Upper lobe of left lung (tissue), 6 donors: ENCODE data around the gene PRRG2. TPM values are rescaled to one million over a fixed set of nuclear protein-coding genes. Genes with fewer than 3 reads are reported as not detected.

ENCODE experiments used
- ATAC-seq, 2 donors: fragments of 200-7000 bp; cut with Tn5 transposase; one replicate each; pipeline ENCODE4 v1.9.1; 2022; ENCODE audit warnings: mild to moderate bottlenecking in 2 of 2, moderate library complexity in 2 of 2; ENCODE audit not compliant: low FRiP score in 2 of 2
- DNase-seq, 2 donors: peaks; one replicate each; pipeline ENCODE4 v3.0.0-alpha.2; 2019 to 2020
- H3K27ac ChIP-seq, 4 donors: fragments of 200-600 bp; sonication (generic); one replicate each; pipeline ENCODE4 v1.5.1; 2016 to 2019
- H3K27me3 ChIP-seq, 4 donors: fragments of 200-600 bp; sonication (generic); one replicate each; pipeline ENCODE4 v1.5.1; 2017 to 2019
- H3K36me3 ChIP-seq, 4 donors: fragments of 200-600 bp; sonication (generic); one replicate each; pipeline ENCODE4 v1.5.1; 2016 to 2019
- H3K4me1 ChIP-seq, 4 donors: fragments of 200-600 bp; sonication (generic); one replicate each; pipeline ENCODE4 v1.5.1; 2018 to 2019
- H3K4me3 ChIP-seq, 4 donors: fragments of 200-600 bp; sonication (generic); one replicate each; pipeline ENCODE4 v1.5.1; 2017 to 2019; ENCODE audit warnings: mild to moderate bottlenecking in 2 of 4, moderate library complexity in 1 of 4
- H3K9me3 ChIP-seq, 4 donors: fragments of 200-600 bp; sonication (generic); one replicate each; pipeline ENCODE4 v1.5.1; 2018 to 2019
- CTCF ChIP-seq, 6 experiments: fragments of 450-650 bp in 4 of 6; fragments of 200-600 bp in 2 of 6; sonication (generic) in 2 of 6; IDR thresholded peaks; one replicate each; pipeline ENCODE4 v1.5.1; 2016 to 2019; ENCODE audit warnings: antibody characterized with exemption in 6 of 6
- EP300 ChIP-seq, 4 donors: sonication (generic); formaldehyde crosslinking; IDR thresholded peaks; one replicate each; pipeline ENCODE4 v1.5.1; 2017; ENCODE audit warnings: antibody characterized with exemption in 4 of 4, control low read depth in 2 of 4
- POLR2A ChIP-seq, 4 donors: fragments of 450-650 bp; IDR thresholded peaks; one replicate each; pipeline ENCODE4 v1.5.1; 2016 to 2017; ENCODE audit warnings: antibody characterized with exemption in 4 of 4, mild to moderate bottlenecking in 2 of 4
- POLR2AphosphoS5 ChIP-seq, 2 donors: sonication (generic); formaldehyde crosslinking; IDR thresholded peaks; one replicate each; pipeline ENCODE4 v1.5.1; 2017; ENCODE audit warnings: antibody characterized with exemption in 2 of 2
- WGBS, 2 donors: methylation state at CpG; one replicate each; pipeline ENCODE4 v1.1.5; 2017 to 2018; 5-methylcytosine and 5-hydroxymethylcytosine counted together
- total RNA-seq, 6 donors: library from RNA; depleted of rRNA in 4 of 6; stranded (reverse); fragments of >200 nt in 4 of 6; gene quantifications; one replicate each; pipeline versions ENCODE4 v1.1.0 to v1.2.1, GENCODE V29; 2016 to 2021
- donor health status: DM: no; HTN: no; CAD: no; lungs with moderate emphysema.
- donor health status: DM: no; HTN: yes; CAD: no; lungs with severe emphysema.

PRRG2 gene
- total RNA-seq, 6 donors from 2014 or later, result 3.8 to 10.0 (median 7.1) TPM

GRCh38 chr19:49574206-49574755 lies 6.8 kb upstream of the PRRG2 start:
- no peak for ATAC-seq

GRCh38 chr19:49579193-49579592 lies 1.9 kb upstream of the PRRG2 start:
- Histone ChIP-seq H3K9me3 (no peaks in the 10 kb centered on the region), H3K36me3 (peaks cover 3 to 18% (median 12%) of the 10 kb centered on the region in 4 donors), H3K27me3 (no peaks in the 10 kb centered on the region), H3K27ac (no peak overlapping the region), H3K4me3 (peak overlapping the region in 2 of 4 donors; percentile 80), H3K4me1 (peaks cover 17 to 29% (median 20%) of the 10 kb centered on the region in 4 donors)
- WGBS, 2 donors, result 72 to 82% methylated on average over 4 of the region's 4 CpGs
- ATAC-seq (no peak), DNase-seq (no peak)
- TF ChIP-seq POLR2A (IDR thresholded peaks at IDR 0.05), result no peak
- TF ChIP-seq EP300 (IDR thresholded peaks at IDR 0.05), result no peak
- no peak for TF ChIP-seq POLR2AphosphoS5 (IDR thresholded peaks at IDR 0.05)
- no peak for TF ChIP-seq CTCF (IDR thresholded peaks at IDR 0.05)

More at GRCh38 chr19:49574206-49574755, 6.8 kb upstream of the PRRG2 start:
- Histone ChIP-seq H3K27ac (no peak overlapping the region), H3K4me3 (no peak overlapping the region), H3K36me3 (peaks cover 3 to 22% (median 14%) of the 10 kb centered on the region in 4 donors), H3K9me3 (no peaks in the 10 kb centered on the region), H3K27me3 (no peaks in the 10 kb centered on the region), H3K4me1 (peaks cover 13 to 20% (median 18%) of the 10 kb centered on the region in 4 donors)
- TF ChIP-seq POLR2A (IDR thresholded peaks at IDR 0.05), result no peak
- no peak for TF ChIP-seq EP300 (IDR thresholded peaks at IDR 0.05)
- no peak for TF ChIP-seq POLR2AphosphoS5 (IDR thresholded peaks at IDR 0.05)
- TF ChIP-seq CTCF (IDR thresholded peaks at IDR 0.05), result no peak
- WGBS, 2 donors, result 88 to 94% methylated on average over 2 of the region's 2 CpGs
- no peak for DNase-seq

DNA sequence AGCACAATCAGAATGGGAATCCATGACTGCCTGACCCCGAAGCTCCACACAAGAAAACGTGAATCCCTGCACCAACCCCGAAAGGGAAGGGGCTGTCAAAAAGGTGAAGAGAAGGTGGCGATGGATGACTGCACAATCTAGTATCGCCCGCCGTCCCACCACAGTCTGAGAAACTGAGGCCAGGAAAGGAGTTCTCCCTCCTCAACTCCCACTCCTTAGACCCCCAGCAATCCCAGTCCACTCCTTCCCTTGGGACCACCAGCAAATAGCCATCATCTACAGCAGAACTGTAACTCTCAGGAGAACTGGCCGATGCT lies 1.2 kb upstream of the PRRG2 start:
- Histone ChIP-seq H3K9me3 (no peaks in the 10 kb centered on the region), H3K27me3 (no peaks in the 10 kb centered on the region), H3K4me3 (peak overlapping the region; percentile 60 to 80 (median 70)), H3K4me1 (peaks cover 17 to 29% (median 20%) of the 10 kb centered on the region in 4 donors), H3K27ac (peak overlapping the region; percentile 74 to 87 (median 82)), H3K36me3 (peaks cover 3 to 15% (median 10%) of the 10 kb centered on the region in 4 donors)
- ATAC-seq (no peak), DNase-seq (no peak)
- 1% methylated on average over 8 of the region's 8 CpGs for WGBS, 2 donors
- TF ChIP-seq EP300 (IDR thresholded peaks at IDR 0.05), result no peak
- no peak for TF ChIP-seq CTCF (IDR thresholded peaks at IDR 0.05)
- no peak for TF ChIP-seq POLR2AphosphoS5 (IDR thresholded peaks at IDR 0.05)
- no peak for TF ChIP-seq POLR2A (IDR thresholded peaks at IDR 0.05)

DNA sequence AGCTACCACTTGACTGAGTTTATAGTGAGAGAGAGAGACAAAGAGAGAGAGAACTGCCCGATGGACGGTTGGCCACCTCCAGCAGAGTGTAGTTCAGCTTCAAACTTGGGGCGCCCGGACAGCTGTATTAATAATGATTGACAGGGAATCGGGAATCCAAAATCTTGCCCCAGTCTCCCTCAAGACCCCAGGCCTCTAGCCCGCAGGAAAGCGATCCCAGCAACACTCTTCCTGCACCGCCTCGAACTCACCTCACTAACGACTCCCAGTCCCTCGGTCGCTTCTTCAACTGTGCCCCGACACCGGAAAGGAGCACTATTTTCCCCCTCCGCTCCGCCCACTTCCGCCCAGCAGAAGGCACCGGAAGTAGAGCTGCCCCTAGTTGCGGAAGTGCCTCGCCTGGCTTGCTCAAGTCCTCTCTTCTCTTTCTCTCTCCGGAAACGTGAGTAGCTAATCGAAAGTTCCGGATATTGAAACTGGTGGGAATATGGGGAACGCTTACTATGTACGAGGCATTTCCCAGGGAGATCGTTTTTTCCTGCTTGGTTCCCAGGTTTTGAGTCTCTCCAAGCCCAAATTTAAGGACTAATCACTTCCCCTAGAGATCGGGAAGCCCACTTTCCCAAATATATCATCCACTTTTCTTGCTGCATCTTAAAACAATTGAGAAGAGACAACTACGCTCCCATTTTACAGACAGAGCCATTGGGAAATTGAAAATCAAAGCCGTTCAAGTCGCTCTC lies 681 bp upstream of the PRRG2 start, which contains the start of gene NOSIP:
NOSIP (minus strand) TSS at position 293 of the 743 bp plus-strand sequence. CDS start 19,865 bp downstream, outside the sequence.
- peaks cover 17 to 29% (median 20%) of the 10 kb centered on the region in 4 donors for H3K4me1 ChIP-seq
- peak within 1 kb of the TSS; percentile 60 to 80 (median 70) for H3K4me3 ChIP-seq
- DNase-seq, result peak; percentile 86 to 96
- no peaks in the 10 kb centered on the region for H3K27me3 ChIP-seq
- peak within 1 kb of the TSS; percentile 74 to 87 (median 82) for H3K27ac ChIP-seq
- TF ChIP-seq EP300 (IDR thresholded peaks at IDR 0.05) (peak in 1 of 4 donors; percentile 39), POLR2A (IDR thresholded peaks at IDR 0.05) (peak in 3 of 4 donors; percentile 43 to 93 (median 92)), POLR2AphosphoS5 (IDR thresholded peaks at IDR 0.05) (peak; percentile 96 to 98), CTCF (IDR thresholded peaks at IDR 0.05) (no peak)
- no peaks in the 10 kb centered on the region for H3K9me3 ChIP-seq
- WGBS, 2 donors, result 1 to 2% methylated on average over 27 to 31 of the region's 31 CpGs
- peaks cover 1 to 10% (median 10%) of the 10 kb centered on the region in 4 donors for H3K36me3 ChIP-seq
- ATAC-seq, result peak; percentile 97 to 99
